Activated T-helper 17 cell treated with anti-CD3 and anti-CD28 coated beads, Interleukin-2, amount 50 U/mL, for 72 hours (primary cell): ENCODE data around the gene SELENOV. TPM values are rescaled to one million over a fixed set of nuclear protein-coding genes. Genes with fewer than 3 reads are reported as not detected.

Experiments used
- ATAC-seq: fragments of 150-1000 bp; cut with Tn5 transposase; replicated peaks from 2 replicates; pipeline ENCODE4 v1.10.0; 2021; ENCODE audit warnings: mild to moderate bottlenecking, moderate library complexity
- H3K27ac Mint-ChIP-seq: one replicate; pipeline ENCODE4 v1.8.0; 2022; ENCODE audit warnings: mixed read lengths
- H3K27me3 Mint-ChIP-seq: one replicate; pipeline ENCODE4 v1.8.0; 2022; ENCODE audit warnings: mixed read lengths
- H3K36me3 Mint-ChIP-seq: one replicate; pipeline ENCODE4 v1.8.0; 2022; ENCODE audit warnings: low read depth, mild to moderate bottlenecking, mixed read lengths
- H3K4me1 Mint-ChIP-seq: one replicate; pipeline ENCODE4 v1.8.0; 2022; ENCODE audit warnings: mixed read lengths
- H3K4me3 Mint-ChIP-seq: one replicate; pipeline ENCODE4 v1.8.0; 2022; ENCODE audit warnings: mild to moderate bottlenecking, mixed read lengths
- H3K9me3 Mint-ChIP-seq: one replicate; pipeline ENCODE4 v1.8.0; 2022; ENCODE audit warnings: mixed read lengths
- total RNA-seq, 2 donors: library from RNA; stranded (reverse); gene quantifications; one replicate each; pipeline ENCODE4 v1.2.3, GENCODE V29; 2022

SELENOV gene
- total RNA-seq, 2 donors from 2014 or later, result not detected

DNA sequence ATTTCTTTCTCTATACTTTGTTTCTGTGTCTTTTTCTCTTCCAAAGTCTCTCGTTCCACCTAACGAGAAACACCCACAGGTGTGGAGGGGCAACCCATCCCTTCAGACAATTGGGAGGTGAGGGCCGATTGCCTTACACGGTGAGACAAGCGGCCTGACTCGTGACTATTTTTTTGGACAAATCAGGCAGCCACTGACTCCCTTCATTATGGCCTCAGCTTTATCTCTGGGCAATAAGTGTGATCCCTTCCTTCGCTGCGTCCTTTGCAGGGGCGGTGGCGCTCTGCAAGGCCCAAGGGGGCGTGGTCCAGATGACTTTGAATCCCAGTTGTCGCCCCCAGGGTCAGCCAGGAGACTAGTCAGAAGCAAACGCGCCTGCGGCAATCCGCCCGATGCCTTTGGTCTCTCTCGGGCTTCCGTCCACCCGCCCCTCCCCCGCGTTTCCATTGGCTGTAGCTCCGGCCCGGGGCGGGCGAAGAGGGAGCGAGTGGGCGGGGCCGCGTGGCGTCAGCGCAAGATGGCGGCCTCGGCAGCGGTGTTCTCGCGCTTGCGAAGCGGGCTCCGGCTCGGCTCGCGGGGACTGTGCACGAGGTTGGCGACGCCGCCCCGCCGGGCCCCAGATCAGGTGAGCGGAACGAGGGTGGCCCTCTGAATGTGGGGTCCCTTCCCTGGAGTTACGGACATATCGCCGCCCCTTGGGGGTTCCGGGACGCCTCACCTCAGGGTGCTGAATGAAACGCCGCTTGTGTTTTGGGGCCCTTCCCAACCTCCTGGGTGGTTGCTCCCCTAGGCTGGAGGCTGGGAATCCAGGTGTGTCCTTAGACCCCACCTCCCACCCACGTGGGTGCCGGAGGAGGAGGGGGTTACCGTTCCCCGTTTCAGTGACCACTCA is 34.4 kb upstream of the SELENOV start, which contains the start of gene TIMM50:
Gene TIMM50 (plus strand): TSS at position 502 of the 892 bp plus-strand sequence. CDS start 16 bp downstream, at position 518.
- ATAC-seq, result peak; percentile 97
- peak within 1 kb of the TSS; percentile 89 for H3K4me3 Mint-ChIP-seq
- peaks cover 56% of the 10 kb centered on the region for H3K36me3 Mint-ChIP-seq
- H3K27me3 Mint-ChIP-seq, result no peaks in the 10 kb centered on the region
- peaks cover 18% of the 10 kb centered on the region for H3K4me1 Mint-ChIP-seq
- H3K27ac Mint-ChIP-seq, result peak within 1 kb of the TSS; percentile 97
- H3K9me3 Mint-ChIP-seq, result no peaks in the 10 kb centered on the region

DNA sequence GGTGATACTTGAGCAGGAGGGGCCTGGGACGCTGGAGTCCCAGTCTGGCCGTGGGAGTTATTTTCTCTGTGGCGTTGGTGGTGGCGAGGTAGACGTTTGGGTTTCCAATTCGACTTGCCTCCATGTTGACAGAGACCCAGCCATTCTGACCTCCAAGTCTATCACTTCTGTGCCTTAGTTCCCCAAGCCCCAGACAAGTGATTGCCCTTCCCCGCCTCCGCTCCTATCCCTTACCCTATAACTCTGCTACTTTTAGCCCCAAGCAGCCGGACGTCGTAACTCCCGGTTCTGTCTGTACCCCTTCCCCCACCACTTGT is 33.8 kb upstream of the SELENOV start:
- Mint-ChIP-seq H3K4me3 (peak overlapping the region; percentile 89), H3K36me3 (peaks cover 58% of the 10 kb centered on the region), H3K9me3 (no peaks in the 10 kb centered on the region), H3K27me3 (no peaks in the 10 kb centered on the region), H3K4me1 (peaks cover 18% of the 10 kb centered on the region), H3K27ac (peak overlapping the region; percentile 97)
- ATAC-seq, result no peak

DNA sequence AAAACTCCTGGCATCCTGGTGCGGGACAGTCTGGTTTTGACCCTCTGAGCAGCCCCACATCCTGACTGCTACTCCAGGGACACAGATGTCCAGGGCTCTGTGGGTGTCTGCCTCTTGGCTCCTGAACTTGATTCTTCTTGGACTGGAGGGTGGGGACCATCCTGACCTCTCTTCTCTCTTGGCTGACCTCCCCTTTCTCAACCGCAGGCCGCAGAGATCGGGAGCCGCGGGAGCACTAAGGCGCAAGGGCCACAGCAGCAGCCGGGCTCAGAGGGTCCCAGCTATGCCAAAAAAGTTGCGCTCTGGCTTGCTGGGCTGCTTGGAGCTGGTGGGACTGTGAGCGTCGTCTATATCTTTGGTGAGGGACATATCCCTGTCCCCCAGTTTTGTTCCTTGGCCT is 33.3 kb upstream of the SELENOV start:
- H3K4me3 Mint-ChIP-seq, result peak overlapping the region; percentile 89
- no peaks in the 10 kb centered on the region for H3K27me3 Mint-ChIP-seq
- peak overlapping the region; percentile 97 for H3K27ac Mint-ChIP-seq

DNA sequence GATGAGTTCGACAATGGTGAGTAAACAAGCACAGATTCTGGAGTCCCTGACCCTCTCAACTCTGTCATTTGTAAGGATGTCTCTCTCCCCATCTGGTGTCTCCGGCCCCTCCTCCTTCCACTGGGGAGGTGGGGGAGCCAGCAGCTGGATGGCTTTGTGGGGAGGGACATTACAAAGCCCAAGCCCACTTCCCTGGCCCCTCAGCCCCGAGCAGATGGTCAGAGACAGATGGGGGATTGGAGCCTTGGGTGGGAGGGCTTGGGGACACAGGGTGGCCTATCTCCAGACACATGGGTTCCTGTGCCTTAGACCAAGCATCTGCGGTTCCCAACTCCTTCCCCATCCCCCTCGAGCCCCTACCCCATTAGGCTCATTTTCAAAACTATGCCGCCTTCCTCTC is 31.8 kb upstream of the SELENOV start:
- Mint-ChIP-seq H3K9me3 (no peaks in the 10 kb centered on the region), H3K27ac (no peak overlapping the region), H3K4me3 (peak overlapping the region; percentile 89), H3K27me3 (no peaks in the 10 kb centered on the region), H3K36me3 (peaks cover 59% of the 10 kb centered on the region), H3K4me1 (peaks cover 18% of the 10 kb centered on the region)
- no peak for ATAC-seq

More for the DNA sequence above, 33.3 kb upstream of the SELENOV start:
- Mint-ChIP-seq H3K9me3 (no peaks in the 10 kb centered on the region), H3K4me1 (peaks cover 18% of the 10 kb centered on the region), H3K36me3 (peaks cover 59% of the 10 kb centered on the region)
- ATAC-seq, result no peak

DNA sequence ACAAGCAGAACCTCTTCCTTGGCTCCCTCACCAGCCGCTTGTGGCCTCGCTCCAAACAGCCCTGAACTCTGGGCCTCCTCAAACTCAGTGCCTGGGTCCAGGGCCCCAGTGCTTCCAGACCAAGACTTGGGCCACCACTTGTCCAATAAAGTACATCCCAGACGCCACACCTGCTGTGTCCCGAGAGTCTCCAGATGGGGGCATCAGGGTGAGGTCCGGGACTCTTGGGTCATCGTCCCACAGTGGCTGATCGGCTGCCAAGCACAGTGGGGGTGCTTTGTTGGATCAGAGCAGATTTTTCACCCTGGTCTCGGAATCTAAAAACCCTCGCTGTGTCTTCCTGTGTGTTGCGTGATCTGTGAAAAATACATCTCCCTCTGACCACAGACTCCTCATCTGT is 25.2 kb upstream of the SELENOV start:
- ATAC-seq, result no peak
- Mint-ChIP-seq H3K4me3 (no peak overlapping the region), H3K36me3 (peaks cover 55% of the 10 kb centered on the region), H3K27me3 (no peaks in the 10 kb centered on the region), H3K27ac (no peak overlapping the region), H3K9me3 (no peaks in the 10 kb centered on the region), H3K4me1 (no peaks in the 10 kb centered on the region)

DNA sequence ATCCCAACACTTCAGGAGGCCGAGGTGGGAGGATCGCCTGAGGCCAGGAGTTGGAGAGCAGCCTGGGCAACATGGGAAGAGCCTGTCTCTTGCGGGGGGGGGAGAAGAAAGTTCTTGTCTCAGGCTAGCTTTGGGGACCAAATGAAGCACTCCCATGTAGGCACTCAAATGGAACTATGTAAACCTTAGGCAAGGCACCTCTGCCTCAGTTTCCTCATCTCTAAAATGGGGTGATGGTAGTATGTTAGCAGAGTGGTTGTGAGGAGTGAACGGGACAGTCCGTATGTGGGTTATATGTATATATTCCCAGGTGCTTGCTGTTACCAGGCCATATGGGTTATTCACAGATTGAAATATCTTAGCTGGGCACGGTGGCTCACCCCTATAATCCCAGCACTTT is 22.7 kb upstream of the SELENOV start:
- Mint-ChIP-seq H3K9me3 (no peaks in the 10 kb centered on the region), H3K27ac (no peak overlapping the region), H3K4me1 (no peaks in the 10 kb centered on the region), H3K27me3 (peaks cover 7% of the 10 kb centered on the region), H3K36me3 (peaks cover 32% of the 10 kb centered on the region), H3K4me3 (no peak overlapping the region)
- ATAC-seq, result no peak

DNA sequence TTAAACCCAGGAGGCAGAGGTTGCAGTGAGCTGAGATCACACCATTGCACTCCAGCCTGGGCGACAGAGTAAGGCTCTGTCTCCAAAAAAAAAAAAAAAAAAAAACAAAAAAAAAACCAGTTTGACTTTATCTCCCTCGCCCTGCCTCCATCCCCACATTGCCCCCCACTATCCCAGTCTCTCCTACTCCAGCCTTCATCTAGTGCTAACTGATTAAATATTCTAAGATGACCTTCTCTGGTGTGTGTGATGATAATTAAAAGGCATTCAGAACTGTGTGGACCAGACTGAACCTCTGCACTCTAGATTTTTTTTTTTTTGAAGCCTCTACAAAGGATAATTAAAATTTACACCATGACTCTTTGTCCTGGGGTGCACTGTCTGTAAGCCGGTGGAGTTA is 22.2 kb upstream of the SELENOV start:
- H3K36me3 Mint-ChIP-seq, result peaks cover 29% of the 10 kb centered on the region
- no peaks in the 10 kb centered on the region for H3K4me1 Mint-ChIP-seq
- H3K27ac Mint-ChIP-seq, result no peak overlapping the region
- ATAC-seq, result no peak
- no peak overlapping the region for H3K4me3 Mint-ChIP-seq
- no peaks in the 10 kb centered on the region for H3K9me3 Mint-ChIP-seq
- peaks cover 7% of the 10 kb centered on the region for H3K27me3 Mint-ChIP-seq

DNA sequence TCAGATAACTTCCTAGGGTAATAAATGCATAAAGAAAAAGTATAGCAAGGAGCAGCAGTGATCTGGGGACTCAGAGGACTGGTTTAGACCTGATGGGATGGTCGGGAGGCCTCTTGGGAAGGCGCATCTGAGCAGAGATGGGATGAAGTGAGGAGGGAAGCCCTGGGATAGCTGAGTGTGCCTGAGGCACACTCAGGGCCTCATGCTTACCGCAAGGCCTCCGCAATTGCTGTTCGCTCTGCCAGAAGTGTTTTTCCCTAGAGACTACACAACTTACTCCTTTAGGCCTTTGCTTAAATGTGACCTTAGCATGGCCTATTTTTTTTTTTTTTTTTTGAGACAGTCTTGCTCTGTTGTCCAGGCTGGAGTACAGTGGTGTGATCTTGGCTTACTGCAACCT is 20.3 kb upstream of the SELENOV start:
- peaks cover 10% of the 10 kb centered on the region for H3K36me3 Mint-ChIP-seq
- H3K27ac Mint-ChIP-seq, result no peak overlapping the region
- H3K27me3 Mint-ChIP-seq, result peaks cover 18% of the 10 kb centered on the region
- H3K4me1 Mint-ChIP-seq, result peaks cover 7% of the 10 kb centered on the region
- no peak for ATAC-seq
- no peak overlapping the region for H3K4me3 Mint-ChIP-seq
- no peaks in the 10 kb centered on the region for H3K9me3 Mint-ChIP-seq

DNA sequence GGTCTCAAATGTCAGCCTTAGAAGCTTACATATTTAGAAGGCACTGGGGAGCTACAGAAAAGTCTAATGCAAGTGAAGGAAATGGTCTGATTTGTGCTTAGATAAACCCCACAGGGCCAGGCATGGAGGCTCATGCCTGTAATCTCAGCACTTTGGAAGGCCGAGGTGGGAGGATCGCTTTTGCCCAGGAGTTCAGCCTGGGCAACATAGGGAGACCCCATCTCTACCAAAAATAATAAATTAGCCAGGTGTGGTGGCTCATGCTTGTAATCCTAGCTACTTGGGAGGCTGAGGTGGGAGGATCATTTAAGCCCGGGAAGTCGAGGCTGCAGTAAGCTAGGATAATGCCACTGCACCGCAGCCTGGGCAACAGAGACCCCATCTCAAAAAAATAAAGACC is 18.9 kb upstream of the SELENOV start:
- peaks cover 7% of the 10 kb centered on the region for H3K4me1 Mint-ChIP-seq
- peaks cover 28% of the 10 kb centered on the region for H3K27me3 Mint-ChIP-seq
- no peaks in the 10 kb centered on the region for H3K9me3 Mint-ChIP-seq
- no peak overlapping the region for H3K27ac Mint-ChIP-seq
- ATAC-seq, result no peak
- H3K4me3 Mint-ChIP-seq, result no peak overlapping the region
- no peaks in the 10 kb centered on the region for H3K36me3 Mint-ChIP-seq

DNA sequence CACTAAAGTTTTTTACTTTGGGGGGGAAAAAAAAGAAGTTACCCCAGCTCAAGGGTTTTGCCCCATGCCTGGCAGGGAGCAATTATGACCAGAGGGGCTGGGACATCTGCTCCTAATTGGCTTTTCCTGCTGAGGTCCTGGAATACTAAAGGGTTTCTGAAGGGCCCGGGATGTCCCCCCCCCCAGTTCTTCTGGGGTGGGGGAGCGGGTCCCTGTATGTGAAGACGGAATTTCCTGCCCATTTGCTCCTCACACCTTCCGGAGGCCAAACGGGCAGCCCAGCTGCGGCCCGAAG is 17.3 kb upstream of the SELENOV start:
- H3K4me1 Mint-ChIP-seq, result peaks cover 7% of the 10 kb centered on the region
- H3K27ac Mint-ChIP-seq, result no peak overlapping the region
- peaks cover 33% of the 10 kb centered on the region for H3K27me3 Mint-ChIP-seq
- no peaks in the 10 kb centered on the region for H3K36me3 Mint-ChIP-seq
- no peaks in the 10 kb centered on the region for H3K9me3 Mint-ChIP-seq
- no peak for ATAC-seq
- peak overlapping the region; percentile 56 for H3K4me3 Mint-ChIP-seq

DNA sequence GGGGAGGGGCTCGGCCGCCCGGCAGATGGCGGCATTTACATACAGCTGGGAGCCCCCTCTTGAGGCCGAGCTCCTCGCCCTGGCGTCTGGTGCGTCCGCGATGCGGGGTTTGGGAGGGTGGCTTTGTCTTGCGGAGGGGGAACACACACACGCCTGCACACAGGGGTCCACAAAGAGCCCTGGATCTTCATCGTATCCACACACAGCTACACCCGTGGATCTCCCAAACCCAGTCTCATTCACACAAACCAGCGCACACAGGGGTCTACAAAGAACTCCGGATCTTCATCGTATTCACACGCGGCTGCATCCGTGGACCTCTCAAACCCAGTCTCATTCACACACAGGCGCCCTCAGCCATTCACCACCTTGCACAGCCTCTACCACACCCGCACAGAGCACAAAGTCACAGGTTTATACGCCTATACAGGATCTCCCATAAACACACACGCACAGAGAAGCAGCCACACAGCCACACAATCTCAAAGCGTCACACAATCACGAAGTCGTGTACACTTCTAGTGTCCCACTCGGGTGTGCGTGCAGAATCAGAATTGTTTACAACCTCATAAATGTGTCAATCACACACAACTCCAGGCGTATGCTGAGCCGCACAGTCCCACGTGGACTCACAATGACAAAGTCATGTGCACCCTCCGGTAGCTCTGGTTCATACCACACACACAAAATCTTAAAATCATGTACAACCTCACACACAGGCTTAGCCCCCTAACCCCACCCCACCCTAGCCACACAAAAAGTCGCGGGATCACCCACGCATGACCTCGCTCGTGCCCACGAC is 16.7 kb upstream of the SELENOV start:
- no peaks in the 10 kb centered on the region for H3K9me3 Mint-ChIP-seq
- H3K27ac Mint-ChIP-seq, result no peak overlapping the region
- H3K4me1 Mint-ChIP-seq, result peaks cover 7% of the 10 kb centered on the region
- peak overlapping the region; percentile 56 for H3K4me3 Mint-ChIP-seq
- H3K27me3 Mint-ChIP-seq, result peaks cover 33% of the 10 kb centered on the region
- no peaks in the 10 kb centered on the region for H3K36me3 Mint-ChIP-seq
- ATAC-seq, result peak; percentile 46

DNA sequence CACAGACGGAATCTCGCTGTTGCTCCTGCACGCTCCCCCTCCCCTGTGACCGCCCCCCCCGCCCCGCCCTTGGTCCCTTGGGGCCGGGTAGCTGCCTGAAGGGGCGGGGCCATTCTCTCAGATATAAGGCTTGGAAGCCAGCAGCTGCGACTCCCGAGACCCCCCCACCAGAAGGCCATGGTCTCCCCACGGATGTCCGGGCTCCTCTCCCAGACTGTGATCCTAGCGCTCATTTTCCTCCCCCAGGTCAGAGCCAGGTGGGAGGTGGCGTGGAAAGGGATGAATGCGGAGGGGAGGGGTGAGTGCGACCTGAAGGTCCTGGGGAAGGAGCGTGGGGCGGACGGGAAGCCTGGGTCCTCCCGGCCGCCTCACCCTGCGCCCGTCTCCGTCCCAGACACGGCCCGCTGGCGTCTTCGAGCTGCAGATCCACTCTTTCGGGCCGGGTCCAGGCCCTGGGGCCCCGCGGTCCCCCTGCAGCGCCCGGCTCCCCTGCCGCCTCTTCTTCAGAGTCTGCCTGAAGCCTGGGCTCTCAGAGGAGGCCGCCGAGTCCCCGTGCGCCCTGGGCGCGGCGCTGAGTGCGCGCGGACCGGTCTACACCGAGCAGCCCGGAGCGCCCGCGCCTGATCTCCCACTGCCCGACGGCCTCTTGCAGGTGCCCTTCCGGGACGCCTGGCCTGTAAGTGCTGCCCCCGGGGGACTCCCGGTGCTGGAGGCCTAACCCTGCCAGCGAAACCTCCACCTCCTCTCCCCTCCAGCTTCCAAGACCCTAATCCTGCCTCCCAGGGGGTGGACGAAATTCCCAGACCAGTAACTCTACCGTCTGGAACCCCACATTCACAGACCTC is 15.9 kb upstream of the SELENOV start, which contains the start of gene DLL3:
Gene DLL3 (plus strand): TSS at position 150 of the 845 bp plus-strand sequence. CDS start 28 bp downstream, at position 178.
- Mint-ChIP-seq H3K27me3 (peaks cover 38% of the 10 kb centered on the region), H3K27ac (no peak within 1 kb of the TSS), H3K4me3 (peak within 1 kb of the TSS; percentile 56), H3K36me3 (no peaks in the 10 kb centered on the region), H3K9me3 (no peaks in the 10 kb centered on the region), H3K4me1 (peaks cover 7% of the 10 kb centered on the region)
- ATAC-seq, result no peak

DNA sequence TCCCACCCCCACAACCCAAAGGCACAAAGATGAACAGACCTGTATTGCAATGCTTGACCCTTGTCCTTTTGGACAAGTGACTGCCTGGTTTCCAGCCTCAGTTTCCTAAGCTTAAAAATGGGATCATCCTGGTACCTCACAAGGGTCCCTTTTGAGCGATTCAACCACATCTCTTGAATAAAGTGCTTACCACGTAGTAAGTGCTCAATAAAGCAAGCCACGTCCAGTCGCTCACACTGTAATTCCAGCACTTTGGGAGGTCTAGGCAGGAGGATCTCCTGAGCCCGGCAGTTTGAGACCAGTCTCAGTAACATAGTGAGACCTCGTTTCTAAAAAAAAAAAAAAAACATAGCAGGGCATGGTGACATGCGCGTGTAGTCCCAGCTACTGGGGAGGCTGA is 15.0 kb upstream of the SELENOV start:
- H3K4me3 Mint-ChIP-seq, result peak overlapping the region; percentile 50
- ATAC-seq, result no peak
- H3K9me3 Mint-ChIP-seq, result no peaks in the 10 kb centered on the region
- no peak overlapping the region for H3K27ac Mint-ChIP-seq
- no peaks in the 10 kb centered on the region for H3K36me3 Mint-ChIP-seq
- peaks cover 47% of the 10 kb centered on the region for H3K27me3 Mint-ChIP-seq
- H3K4me1 Mint-ChIP-seq, result peaks cover 7% of the 10 kb centered on the region

DNA sequence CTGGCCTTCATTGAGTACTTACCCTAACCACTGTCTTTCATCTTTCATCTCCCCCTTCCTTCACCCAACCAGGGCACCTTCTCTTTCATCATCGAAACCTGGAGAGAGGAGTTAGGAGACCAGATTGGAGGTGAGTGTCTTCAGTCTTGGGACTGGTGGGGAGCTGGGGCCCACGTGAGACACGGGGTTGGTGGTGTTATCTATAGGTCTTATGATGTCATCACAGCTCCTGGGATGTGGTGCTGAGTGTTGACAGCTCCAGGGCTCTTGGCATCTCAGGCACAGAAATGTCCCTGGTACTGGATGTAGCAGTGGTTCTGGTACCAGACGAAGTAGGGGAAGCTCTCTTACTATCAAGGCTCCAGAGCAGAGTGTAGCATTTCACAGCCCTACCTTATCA is 14.4 kb upstream of the SELENOV start:
- H3K4me3 Mint-ChIP-seq, result no peak overlapping the region
- H3K27ac Mint-ChIP-seq, result no peak overlapping the region
- peaks cover 48% of the 10 kb centered on the region for H3K27me3 Mint-ChIP-seq
- H3K9me3 Mint-ChIP-seq, result no peaks in the 10 kb centered on the region
- ATAC-seq, result no peak
- H3K4me1 Mint-ChIP-seq, result peaks cover 7% of the 10 kb centered on the region
- H3K36me3 Mint-ChIP-seq, result no peaks in the 10 kb centered on the region
